ENCODE measurements around the gene CFAP45.

DNA sequence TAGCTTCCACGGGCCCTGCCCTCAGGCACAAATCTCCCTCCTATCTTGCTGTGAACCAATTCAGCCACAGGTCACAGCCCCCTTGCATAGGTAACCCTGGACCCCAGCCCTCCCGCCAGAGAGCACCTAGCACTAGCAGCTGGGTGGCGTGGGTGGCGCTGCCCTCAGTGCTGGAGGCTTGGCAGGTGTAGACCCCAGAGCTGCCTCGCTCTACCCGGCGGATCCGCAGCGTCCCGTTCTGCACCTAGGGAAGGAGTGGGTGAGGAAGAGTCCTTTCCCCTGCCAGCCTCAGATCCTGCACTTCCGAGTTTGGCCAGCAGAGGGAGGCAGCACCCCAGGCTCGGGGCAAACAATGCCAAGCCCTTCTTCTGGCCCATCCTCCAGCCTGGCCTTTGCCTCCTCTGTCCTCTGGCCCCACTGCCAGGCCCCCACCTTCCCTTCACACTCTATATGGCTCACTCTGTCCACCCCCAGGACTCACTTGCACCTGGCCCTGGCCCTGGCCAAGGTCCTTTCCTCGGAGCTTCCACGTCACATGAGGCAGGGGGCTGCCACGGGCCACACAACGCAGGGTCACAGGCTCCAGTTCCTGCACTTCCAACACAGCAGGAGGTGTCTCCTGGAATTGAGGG, 36.4 kb upstream of the CFAP45 start:
- TF ChIP-seq POLR2AphosphoS5 (IDR thresholded peaks at IDR 0.05; ENCODE audit: low read depth, low read length): no peak
- TF ChIP-seq, protein P1, sequence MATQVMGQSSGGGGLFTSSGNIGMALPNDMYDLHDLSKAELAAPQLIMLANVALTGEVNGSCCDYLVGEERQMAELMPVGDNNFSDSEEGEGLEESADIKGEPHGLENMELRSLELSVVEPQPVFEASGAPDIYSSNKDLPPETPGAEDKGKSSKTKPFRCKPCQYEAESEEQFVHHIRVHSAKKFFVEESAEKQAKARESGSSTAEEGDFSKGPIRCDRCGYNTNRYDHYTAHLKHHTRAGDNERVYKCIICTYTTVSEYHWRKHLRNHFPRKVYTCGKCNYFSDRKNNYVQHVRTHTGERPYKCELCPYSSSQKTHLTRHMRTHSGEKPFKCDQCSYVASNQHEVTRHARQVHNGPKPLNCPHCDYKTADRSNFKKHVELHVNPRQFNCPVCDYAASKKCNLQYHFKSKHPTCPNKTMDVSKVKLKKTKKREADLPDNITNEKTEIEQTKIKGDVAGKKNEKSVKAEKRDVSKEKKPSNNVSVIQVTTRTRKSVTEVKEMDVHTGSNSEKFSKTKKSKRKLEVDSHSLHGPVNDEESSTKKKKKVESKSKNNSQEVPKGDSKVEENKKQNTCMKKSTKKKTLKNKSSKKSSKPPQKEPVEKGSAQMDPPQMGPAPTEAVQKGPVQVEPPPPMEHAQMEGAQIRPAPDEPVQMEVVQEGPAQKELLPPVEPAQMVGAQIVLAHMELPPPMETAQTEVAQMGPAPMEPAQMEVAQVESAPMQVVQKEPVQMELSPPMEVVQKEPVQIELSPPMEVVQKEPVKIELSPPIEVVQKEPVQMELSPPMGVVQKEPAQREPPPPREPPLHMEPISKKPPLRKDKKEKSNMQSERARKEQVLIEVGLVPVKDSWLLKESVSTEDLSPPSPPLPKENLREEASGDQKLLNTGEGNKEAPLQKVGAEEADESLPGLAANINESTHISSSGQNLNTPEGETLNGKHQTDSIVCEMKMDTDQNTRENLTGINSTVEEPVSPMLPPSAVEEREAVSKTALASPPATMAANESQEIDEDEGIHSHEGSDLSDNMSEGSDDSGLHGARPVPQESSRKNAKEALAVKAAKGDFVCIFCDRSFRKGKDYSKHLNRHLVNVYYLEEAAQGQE (IDR thresholded peaks at IDR 0.05; ENCODE audit: insufficient read depth in 1 of 2, low read depth in 2 of 2, low read length in 2 of 2): no peak
